ENCODE measurements around the gene MAPKBP1.

- TF ChIP-seq POLR2AphosphoS5 (IDR thresholded peaks at IDR 0.05) (no peak), POLR2A (IDR thresholded peaks at IDR 0.05; ENCODE audit: low read depth) (no peak)
These were observed 72.9 kb downstream of the MAPKBP1 start for GRCh38 chr15:41847206-41847605.

Data from esophagus muscularis mucosa (tissue), 2 donors.